NCI-H1694 (cell line): ENCODE measurements around the gene TIMM50.

Experiments
- DNase-seq: peaks from one replicate; lab custom pipeline; 2025; lab: John Stamatoyannopoulos, UW

TIMM50 gene

GRCh38 chr19:39533003-39533512 is 52.4 kb downstream of the TIMM50 start:
- DNase-seq = no peak

GRCh38 chr19:39533791-39534190 is 53.2 kb downstream of the TIMM50 start:
- no peak for DNase-seq

- DNase-seq = no peak
These were observed 58.5 kb downstream of the TIMM50 start for GRCh38 chr19:39539165-39539517.

DNA sequence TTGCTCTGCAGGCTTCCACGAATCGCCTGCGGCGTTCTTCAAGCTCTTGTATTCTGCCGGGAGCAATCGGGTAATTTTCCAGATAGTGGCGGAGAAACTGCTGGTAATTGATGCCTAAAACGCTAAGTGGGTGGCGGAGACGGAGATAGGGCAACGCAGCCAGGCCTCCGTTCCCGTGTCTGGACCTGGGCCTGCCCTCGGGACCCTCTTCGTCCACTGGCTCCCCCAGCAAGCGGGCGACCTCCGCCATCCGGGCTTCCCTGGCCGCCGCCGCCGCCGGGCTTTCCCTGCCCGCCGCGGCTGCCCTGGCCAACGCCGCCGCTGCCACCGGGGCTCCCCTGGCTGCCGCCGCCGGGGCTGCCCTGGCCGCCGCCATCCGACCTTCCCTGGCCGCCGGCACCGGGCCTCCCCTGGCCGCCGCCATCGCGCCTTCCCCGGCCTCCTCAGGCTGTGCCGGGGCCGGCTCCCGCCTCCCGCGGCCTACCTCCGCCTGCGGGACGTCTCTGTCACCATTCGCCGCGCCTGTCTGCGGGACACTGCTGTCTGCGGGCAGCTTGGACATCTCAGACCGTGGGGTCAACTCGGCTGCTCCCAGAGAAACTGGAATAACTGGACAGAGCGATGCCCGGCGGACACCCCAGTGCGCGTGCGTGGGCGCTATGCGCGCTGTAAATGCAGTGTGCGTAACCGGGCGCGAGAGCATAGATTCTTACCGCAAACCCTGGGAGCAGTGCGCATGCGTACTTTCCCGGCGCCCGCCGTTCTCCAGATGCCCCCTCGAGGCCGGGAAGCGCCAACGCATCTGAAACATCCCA is 59.1 kb downstream of the TIMM50 start, which contains the start of gene EID2:
EID2 (minus strand) TSS at position 644 of the 815 bp plus-strand sequence; CDS start at position 562, 82 bp downstream.
- DNase-seq = peak; percentile 81

DNA sequence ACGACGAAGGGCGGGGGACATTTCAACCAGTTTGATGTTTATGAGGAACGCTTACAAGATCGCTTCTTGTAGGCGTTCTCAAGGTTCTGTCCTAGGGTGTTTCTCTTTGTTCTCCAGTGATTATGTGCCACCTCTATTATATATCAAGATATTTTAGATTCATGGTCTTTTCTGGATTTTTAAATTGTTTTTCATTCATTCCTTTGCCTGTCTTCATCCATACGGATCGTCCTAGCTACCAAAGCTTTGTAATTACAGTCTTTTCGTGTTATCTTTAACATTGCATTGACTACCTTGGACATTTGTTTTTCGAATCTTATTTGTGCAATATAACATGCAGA is 59.7 kb downstream of the TIMM50 start:
- DNase-seq = no peak
